Ammon's horn (tissue), 1 donor: ENCODE measurements around the gene DMRT3.
"Not testable (repeated sequence)": the region's sequence is repeated elsewhere in the genome, so short reads cannot be mapped to it uniquely, and the experiment has no call there.

ENCODE experiments used
- DNase-seq: peaks from one replicate; pipeline ENCODE4 v3.0.0-alpha.2; 2016; ENCODE audit warnings: low spot score

The DMRT3 gene

DNA sequence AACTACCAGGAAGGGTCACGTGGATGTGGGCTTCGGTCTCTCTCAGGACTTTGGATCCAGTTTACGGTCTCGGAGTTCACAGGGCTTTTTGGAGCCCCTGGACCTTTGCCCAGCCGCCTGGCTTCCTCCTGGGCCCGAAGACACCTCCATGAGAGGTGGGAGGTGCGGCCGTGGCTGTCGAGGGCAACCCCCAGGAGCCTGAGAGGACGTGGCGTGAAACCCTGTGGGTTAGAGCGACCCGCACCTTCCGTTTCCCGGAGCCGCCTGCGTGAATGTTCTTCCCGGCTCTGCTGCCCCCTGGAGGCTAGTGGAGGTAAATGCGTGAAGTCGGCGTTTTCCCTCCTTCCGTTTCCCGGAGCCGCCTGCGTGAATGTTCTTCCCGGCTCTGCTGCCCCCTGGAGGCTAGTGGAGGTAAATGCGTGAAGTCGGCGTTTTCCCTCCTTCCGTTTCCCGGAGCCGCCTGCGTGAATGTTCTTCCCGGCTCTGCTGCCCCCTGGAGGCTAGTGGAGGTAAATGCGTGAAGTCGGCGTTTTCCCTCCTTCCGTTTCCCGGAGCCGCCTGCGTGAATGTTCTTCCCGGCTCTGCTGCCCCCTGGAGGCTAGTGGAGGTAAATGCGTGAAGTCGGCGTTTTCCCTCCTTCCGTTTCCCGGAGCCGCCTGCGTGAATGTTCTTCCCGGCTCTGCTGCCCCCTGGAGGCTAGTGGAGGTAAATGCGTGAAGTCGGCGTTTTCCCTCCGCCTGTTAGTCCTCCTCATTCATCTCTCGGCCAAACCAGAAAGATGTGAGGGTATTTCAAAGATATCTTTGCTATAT is 22.1 kb downstream of the DMRT3 start:
- DNase-seq = not testable (repeated sequence)

DNA sequence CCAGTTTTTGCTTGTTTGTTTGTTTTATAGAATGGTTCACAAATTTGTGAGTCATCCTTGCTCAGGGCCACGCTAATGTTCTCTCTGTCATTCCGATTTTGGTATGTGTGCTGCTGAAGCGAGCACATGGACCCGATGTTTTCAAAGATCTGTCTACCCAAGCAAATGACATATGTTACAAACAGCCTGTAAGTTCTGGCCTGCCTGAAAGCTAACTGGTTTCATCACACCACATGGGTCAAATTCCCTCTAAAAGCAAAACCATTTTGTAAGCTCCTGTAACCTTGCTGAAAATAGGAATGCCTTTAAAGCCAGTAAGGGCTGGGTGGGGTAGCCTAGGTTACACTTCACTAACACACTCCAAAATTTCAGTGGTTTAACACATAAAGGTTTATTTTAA is 25.4 kb downstream of the DMRT3 start:
- no peak for DNase-seq

DNA sequence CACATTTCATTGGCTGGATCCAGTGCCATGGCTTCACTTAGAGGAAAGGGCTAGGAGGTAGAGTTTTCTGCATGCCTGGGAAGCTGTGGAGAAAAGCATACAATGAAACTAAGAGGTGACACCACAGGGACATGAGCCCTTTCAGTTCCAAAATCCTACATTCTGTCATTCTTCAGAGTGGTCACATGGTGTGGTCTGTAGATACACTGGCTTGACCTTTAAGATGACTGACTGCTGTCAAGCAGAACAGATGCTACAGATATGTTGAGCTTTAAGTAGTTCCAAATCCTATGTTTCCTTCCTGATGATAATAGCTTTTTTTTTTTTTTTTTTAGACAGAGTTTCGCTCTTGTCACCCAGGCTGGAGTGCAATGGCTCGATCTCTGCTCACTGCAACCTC is 26.2 kb downstream of the DMRT3 start:
- no peak for DNase-seq

DNA sequence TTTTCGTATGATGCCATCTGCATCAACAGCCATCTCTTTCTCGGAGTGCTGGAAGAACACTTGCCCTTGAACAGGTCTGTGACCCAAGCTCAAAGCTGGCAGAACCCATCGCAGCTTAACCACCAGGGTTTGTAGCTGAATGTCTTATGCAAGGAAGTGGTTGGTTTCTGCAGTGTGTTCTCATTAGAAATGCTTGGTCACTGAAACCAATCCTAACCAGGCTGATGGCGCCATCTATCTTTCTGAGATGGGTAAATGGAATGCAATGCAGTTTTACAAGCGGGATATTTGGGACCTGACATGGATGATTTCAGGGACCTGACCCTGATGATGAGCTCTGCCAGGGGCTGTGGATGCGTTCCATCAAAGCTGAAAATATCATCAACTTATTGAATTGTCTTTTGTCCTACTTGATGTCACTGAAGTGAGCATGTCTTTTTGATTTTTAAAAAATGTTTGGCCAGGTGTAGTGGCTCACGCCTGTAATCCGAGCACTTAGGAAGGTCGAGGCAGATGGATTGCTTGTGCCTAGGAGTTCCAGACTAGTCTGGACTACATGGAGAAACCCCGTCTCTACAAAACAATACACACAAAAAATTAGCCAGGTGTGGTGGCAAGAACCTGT is 28.7 kb downstream of the DMRT3 start:
- DNase-seq = peak; percentile 73

DNA sequence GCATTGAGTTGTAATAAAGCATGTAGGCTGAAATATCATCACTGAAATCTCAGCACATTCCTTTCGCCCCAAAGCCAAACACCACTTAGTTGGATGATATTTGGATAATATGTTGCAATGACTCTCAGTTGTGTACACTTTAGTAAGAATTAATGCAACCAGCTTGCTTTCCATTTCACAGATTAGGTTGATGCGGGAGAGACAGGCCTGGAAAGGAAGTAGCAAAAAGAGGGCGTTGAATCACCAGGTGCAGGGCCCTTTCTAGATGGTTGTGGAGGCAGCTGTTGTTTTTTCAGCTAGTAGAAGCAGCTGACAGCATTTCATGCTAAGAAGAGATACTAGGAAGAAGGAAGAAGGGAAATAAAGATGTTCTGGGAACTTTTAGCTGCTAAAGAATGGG is 30.9 kb downstream of the DMRT3 start:
- DNase-seq = no peak

DNA sequence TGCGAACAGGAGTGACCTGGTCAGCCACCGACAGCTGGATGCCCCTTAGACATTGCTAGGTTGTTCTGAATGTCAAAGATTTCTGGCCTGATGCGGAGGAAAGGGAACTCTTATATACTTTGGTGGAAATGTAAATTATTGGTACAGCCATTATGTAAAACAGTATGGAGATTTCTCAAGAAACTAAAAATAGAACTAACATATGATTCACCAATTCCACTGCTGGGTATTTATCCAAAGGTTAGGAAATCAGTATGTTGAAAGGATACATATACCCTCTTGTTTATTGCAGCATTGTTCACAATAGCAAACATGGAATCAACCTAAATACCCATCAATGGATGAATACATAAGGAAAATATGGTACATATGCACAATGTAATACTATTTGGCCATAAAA is 31.8 kb downstream of the DMRT3 start:
- no peak for DNase-seq

DNA sequence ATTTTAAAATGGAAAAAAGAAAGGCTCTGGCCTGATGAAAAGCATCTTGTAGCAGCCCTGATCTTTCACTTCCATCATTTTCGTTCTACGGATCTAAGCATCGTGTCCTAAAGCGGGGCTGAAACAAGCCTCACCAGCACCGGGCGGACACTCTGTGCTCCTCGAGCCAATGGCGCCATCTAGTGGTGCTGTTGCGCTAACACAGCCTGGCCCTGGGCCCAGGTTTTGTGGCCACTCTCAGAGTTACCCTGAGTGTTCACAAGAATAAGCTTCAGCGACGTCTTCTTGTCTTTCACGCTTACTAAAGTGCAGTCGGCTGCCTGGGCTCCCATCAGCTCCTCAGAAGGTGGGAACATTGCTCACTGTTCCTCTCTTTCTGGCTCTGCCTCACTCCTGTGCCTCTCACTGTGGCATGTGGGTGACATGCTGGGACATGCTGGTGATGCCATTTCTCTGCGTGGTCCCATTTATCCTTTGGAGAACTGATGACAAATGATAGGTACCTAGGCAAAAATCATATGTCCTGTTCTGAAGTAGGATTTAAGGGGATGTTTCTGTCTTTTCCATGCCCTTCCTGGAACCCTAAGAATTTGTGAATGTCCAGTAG is 32.7 kb downstream of the DMRT3 start:
- peak; percentile 91 for DNase-seq

DNA sequence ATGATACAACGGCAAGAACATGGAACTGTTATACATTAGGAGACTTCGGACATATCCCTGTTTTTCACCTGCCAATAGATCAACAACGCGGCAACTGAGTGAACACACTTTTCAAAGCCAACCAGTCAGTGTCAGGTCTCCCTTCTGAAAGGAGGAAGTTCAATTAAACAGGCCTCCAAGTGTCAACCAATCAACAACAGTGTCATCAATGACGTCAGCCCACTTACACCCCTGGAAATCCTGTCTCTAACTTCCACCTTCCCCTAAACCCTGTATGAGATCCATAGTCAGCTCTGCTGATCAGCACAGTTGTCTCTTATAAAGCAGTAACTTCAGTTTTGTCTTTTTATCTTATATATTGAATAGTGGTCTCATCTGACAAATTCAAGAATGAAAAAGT is 36.6 kb downstream of the DMRT3 start:
- no peak for DNase-seq

DNA sequence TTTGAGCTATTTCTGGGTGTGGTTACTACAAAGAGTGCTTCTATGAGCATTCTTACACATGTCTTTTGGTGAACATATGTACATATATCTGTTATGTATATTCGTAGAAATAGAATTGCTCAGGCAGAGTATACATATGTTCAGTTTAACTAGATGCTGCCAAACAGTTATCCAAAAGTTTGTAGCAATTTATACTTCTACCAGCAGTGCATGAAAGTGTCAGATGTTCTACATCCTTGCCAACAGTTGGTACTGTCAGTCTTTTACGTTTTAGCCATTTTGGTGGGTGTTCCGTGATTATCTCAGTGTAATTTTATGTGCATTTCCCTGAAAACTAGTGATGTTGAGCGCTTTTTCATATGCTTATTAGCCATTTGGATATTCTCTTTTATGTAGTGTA is 37.8 kb downstream of the DMRT3 start:
- DNase-seq = no peak

DNA sequence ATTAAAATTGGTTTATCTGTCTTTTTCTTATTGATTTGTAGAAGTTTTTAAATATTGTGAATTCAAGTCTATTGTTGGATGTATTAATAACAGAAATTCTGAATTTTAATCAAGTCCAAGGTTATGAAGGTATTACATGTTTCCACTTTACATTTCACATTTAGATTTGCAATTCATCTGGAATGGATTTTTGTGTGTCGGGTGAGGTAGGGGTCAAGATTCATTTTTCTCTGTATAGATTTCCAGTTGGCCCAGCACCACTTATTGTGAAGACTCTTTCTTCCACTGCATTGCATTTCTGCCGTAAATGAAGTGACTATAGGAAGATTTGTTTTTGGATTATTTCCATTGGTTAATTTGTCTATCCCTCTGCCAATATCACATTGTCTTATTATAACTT is 38.2 kb downstream of the DMRT3 start:
- DNase-seq = no peak

DNA sequence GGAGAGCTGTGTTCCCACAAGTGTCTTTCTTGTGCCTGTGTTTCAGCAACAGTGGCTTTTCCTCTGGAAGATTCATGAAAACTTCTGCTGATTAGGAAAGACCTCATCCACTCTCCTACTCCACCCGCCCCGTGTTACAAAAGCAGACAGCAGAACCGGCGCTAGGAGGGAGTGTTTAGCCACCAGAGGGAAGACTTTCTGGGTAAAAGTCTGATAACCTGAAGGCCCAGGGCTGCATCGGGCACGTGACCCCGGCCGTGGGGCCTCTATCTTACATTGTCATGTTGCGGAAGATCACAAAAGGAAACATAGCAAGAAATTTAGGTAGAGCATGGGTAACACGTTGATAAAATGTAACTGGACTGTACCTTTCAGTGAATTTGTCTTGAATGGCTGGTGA is 41.7 kb downstream of the DMRT3 start:
- no peak for DNase-seq

DNA sequence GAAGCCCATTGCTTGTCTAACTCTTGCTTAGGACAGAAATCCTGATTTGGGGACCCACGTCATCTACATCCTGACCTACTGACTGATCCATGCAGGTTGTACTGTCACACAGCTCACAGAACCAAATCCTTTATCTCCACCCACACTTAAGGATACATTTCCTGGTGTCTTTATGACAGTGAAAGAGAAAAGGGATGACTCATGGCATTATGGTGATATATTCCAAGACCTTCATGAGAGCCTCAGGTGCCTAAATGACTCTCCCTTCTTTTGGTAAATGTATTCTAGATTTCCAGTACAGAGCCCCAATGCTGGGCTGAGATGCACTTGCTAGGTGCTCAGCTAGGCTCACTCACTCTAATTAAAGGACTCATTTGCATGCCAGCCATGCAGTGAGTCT is 47.7 kb downstream of the DMRT3 start:
- DNase-seq = no peak

DNA sequence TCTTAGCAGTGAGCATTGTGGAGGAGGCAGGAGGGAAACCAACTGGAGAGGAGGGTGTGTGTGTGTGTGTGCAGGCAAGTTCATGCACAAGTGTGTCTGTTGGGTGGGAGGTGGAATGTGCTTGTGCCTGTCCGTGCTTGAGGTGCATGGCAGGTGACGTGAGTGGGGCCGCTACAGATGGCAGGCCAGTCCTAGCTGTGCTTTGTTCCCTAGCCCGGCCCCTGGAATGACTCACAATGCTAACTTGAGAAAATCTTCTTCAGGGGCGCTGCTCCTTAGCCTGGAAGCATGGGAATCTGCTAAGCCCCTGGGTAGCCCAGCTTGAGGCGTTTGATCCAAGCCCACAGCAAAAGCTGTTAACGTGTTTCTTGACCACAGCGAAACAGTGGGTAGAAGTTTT is 48.7 kb downstream of the DMRT3 start:
- no peak for DNase-seq

DNA sequence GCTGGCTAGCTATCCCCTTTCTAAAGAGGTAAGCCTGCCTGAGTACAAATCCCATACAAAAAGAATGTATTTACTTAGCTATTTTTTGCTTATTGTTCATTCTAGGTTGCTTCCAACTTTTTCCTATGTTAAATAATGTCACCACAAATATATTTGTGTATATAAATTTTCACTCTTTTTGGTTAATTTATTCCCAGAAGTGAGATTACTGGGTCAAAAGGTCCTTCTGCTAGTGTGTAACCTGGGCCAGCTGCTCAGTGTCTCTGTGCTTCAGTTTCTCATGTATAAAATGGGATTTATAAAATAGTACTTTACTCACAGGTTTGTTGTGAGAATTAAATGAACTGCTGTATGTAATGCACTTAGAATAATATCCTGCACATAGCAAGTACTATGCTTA is 49.8 kb downstream of the DMRT3 start:
- no peak for DNase-seq

DNA sequence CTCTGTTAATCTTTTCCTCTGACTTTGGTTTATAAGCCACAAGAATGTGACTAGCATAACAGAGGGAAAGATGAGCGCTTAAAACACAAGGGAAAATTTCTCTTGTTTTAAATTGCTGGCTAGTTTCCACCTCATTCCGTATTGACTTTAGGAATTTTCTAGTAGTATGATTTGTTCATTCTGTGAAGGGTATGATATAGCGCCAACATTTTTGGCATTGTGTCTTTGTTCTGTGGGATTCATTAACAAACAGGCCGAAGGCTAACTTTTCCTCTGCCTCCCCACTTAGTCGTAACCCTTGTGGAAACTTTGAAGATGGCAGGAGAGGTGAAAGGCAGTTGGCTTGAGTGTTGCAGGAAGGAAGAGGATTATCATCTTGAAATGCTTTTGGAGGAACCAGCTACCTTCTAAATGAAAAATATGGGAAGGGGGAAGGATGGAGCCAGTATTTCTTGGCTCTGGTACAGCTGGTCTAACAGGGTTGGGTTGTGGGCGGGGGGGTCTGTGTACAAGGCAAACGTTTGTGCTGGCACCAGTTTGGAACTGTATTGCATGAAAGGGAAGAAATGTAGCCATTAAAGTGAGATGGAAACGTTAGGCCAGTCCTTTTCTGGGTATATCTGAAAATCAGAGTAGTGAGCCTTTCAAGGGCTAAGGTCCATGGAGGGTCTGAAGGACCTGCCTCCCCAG is 52.2 kb downstream of the DMRT3 start:
- DNase-seq = no peak

DNA sequence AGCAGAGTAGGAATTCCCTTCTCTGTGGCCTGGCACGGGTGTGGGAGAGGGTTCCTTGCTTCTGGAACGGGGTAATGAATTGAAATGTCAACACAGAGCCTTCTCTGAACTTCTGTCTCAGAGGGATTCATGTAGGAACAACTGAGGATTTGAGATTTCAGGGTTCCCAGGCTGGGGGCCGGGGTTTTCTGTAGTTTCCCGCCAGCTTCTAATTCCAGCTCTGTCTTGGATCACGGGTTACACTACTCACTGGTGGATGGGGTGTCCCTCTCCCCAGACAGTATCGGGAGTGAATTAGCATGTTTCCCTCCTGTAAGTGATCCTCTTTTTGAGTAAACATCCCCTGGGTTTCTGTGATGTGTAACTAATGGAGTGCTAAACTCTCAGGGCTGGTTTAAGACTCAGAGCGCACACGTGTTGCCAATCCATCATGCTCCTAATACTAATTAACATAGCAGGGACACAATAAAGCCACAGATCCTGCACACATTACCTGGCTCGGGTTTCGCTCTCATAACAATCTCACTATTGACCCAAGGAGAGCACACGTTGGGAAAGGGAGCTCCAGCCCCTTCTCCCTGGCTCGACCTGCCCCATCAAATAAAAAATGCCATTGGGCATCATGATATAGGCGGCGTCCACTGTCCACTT is 55.6 kb downstream of the DMRT3 start:
- no peak for DNase-seq

DNA sequence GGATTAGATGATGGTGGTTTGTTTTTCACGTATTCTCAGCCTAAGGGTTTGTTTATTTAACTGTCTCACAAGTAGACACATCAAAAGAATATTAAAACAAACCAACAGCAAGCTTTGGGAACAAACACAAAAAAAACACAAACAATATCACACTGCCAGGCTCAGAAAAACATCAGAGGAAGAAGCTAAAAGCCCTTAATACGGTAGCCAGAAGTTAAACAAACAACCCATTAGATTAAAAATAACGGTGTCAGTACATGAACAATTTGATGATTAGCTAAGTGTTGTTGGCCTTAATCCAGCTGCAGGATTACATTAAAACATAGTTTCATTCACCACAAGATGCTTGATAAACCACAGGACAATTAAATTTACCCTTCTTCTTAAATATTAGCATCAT is 57.8 kb downstream of the DMRT3 start:
- DNase-seq = no peak

DNA sequence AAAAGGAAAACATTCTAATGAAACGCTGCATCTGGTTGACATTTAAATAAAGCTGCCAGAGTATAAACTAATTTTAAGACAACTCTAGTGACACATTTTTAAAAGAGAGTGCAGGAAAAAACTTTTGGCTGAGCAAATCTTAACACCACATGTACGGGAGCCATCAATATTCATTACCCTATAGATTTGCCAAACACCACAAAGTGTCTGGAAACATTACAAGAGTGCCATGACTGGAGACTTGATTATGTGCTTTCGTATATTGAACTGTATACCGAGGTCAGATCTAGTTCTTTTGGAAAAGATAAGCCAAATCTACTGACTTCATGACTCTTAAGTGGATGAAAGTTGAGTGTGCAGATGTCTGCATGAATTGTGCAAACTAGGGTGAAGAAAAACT is 63.1 kb downstream of the DMRT3 start:
- DNase-seq = no peak
